Caco-2 (cell line): ENCODE results near the gene LCNL1. TPM values are rescaled to one million over a fixed set of nuclear protein-coding genes. Genes with fewer than 3 reads are reported as not detected.

Experiments
- BruUV-seq: library from RNA; stranded (reverse); fragments of 400-500 nt; replicated peaks from 2 replicates; lab custom pipeline; 2021; lab: Mats Ljungman, UMichigan
- CTCF ChIA-PET: fragments of 300-600 bp; sonication (Branson Sonifier 250); formaldehyde crosslinking; loops from one replicate; lab custom pipeline; 2022; ENCODE audit warnings: antibody characterized with exemption; lab: Charles Lee
- POLR2A ChIA-PET: fragments of 300-600 bp; sonication (Branson Sonifier 250); formaldehyde crosslinking; loops from one replicate; lab custom pipeline; 2022; ENCODE audit warnings: antibody characterized with exemption; lab: Charles Lee
- DNase-seq, 2 experiments: peaks; one replicate each; pipeline versions ENCODE4 v3.0.0 to v3.0.0-alpha.2; 2020 to 2022
- H3K27me3 ChIP-seq: replicated peaks from 2 replicates; pipeline ENCODE4 v1.6.0; 2011; ENCODE audit warnings: low read length; ENCODE audit not compliant: control insufficient read depth, insufficient read depth
- H3K36me3 ChIP-seq: 2 replicates; pipeline ENCODE4 v1.5.1; 2011; ENCODE audit warnings: low read length; ENCODE audit not compliant: control insufficient read depth, insufficient read depth
- H3K4me1 ChIP-seq: fragments of 250-450 bp; sonication (Bioruptor Pico); 2 replicates; pipeline ENCODE4 v1.5.1; 2020; ENCODE audit warnings: mild to moderate bottlenecking
- H3K4me3 ChIP-seq: 2 replicates; pipeline ENCODE4 v1.5.1; 2011; ENCODE audit warnings: low read depth, mild to moderate bottlenecking, control low read depth, low read length
- H3K9me3 ChIP-seq: fragments of 250-450 bp; sonication (Bioruptor Pico); 2 replicates; pipeline ENCODE4 v1.5.1; 2020; ENCODE audit warnings: mild to moderate bottlenecking, moderate library complexity
- H3K27ac Mint-ChIP-seq: one replicate; pipeline ENCODE4 v1.8.0; 2022; ENCODE audit warnings: mixed read lengths; ENCODE audit not compliant: unreplicated experiment
- H3K27me3 Mint-ChIP-seq: one replicate; pipeline ENCODE4 v1.8.0; 2022; ENCODE audit warnings: mixed read lengths; ENCODE audit not compliant: insufficient read depth, unreplicated experiment
- H3K36me3 Mint-ChIP-seq: one replicate; pipeline ENCODE4 v1.8.0; 2022; ENCODE audit warnings: mild to moderate bottlenecking, mixed read lengths; ENCODE audit not compliant: insufficient read depth, unreplicated experiment
- H3K4me1 Mint-ChIP-seq: one replicate; pipeline ENCODE4 v1.8.0; 2022; ENCODE audit warnings: low read depth, mixed read lengths; ENCODE audit not compliant: unreplicated experiment
- H3K4me3 Mint-ChIP-seq: one replicate; pipeline ENCODE4 v1.8.0; 2022; ENCODE audit warnings: mild to moderate bottlenecking, moderate library complexity, mixed read lengths; ENCODE audit not compliant: unreplicated experiment
- H3K9me3 Mint-ChIP-seq: one replicate; pipeline ENCODE4 v1.8.0; 2022; ENCODE audit warnings: mixed read lengths; ENCODE audit not compliant: unreplicated experiment
- CTCF ChIP-seq, 2 experiments: fragments of 200-600 bp in 1 of 2; IDR thresholded peaks; 1 replicate in 1 of 2; 2 replicates in 1 of 2; pipeline versions ENCODE4 v1.5.1 to v1.8.0; 2011 to 2022; ENCODE audit warnings: antibody characterized with exemption in 1 of 2, control low read depth in 1 of 2, inconsistent platforms in 1 of 2, low read depth in 1 of 2, low read length in 1 of 2, mild to moderate bottlenecking in 1 of 2, moderate library complexity in 1 of 2; ENCODE audit not compliant: insufficient read depth in 1 of 2, severe bottlenecking in 1 of 2, unreplicated experiment in 1 of 2
- intact Hi-C: fragments of 100-400 bp; cut with micrococcal nuclease; formaldehyde crosslinking; loops from one replicate; pipeline ENCODE4 v1.10.0; 2022; ENCODE audit not compliant: unreplicated experiment
- total RNA-seq: library from RNA; stranded (reverse); gene quantifications from 2 replicates; pipeline ENCODE4 v1.2.3, GENCODE V29; 2022

The LCNL1 gene
- total RNA-seq, 1 experiment from 2014 or later = not detected

- no peaks in the 10 kb centered on the region for H3K4me1 ChIP-seq
- no peak for DNase-seq
- Mint-ChIP-seq H3K4me3 (no peak overlapping the region), H3K27ac (no peak overlapping the region), H3K9me3 (no peaks in the 10 kb centered on the region), H3K4me1 (no peaks in the 10 kb centered on the region), H3K27me3 (no peaks in the 10 kb centered on the region), H3K36me3 (no peaks in the 10 kb centered on the region)
- H3K9me3 ChIP-seq = no peaks in the 10 kb centered on the region
- no peaks in the 10 kb centered on the region for H3K36me3 ChIP-seq
- BruUV-seq = no TSS peak
- intact Hi-C loops = no loop called here
- H3K4me3 ChIP-seq = no peak overlapping the region
- H3K27me3 ChIP-seq = no peaks in the 10 kb centered on the region
- ChIA-PET POLR2A (no interaction called here), CTCF (no interaction called here)
- no peak for TF ChIP-seq CTCF (IDR thresholded peaks at IDR 0.05; ENCODE audit: insufficient read depth in 1 of 2, low read depth in 1 of 2, low read length in 1 of 2, severe bottlenecking in 1 of 2, unreplicated experiment in 1 of 2)
Measured at GRCh38 chr9:137008312-137008711, 25.5 kb downstream of the LCNL1 start.

GRCh38 chr9:137009217-137009616, 26.4 kb downstream of the LCNL1 start:
- TF ChIP-seq CTCF (IDR thresholded peaks at IDR 0.05; ENCODE audit: insufficient read depth in 1 of 2, low read depth in 1 of 2, low read length in 1 of 2, severe bottlenecking in 1 of 2, unreplicated experiment in 1 of 2) = no peak
- Mint-ChIP-seq H3K4me1 (no peaks in the 10 kb centered on the region), H3K36me3 (no peaks in the 10 kb centered on the region), H3K27ac (no peak overlapping the region), H3K4me3 (no peak overlapping the region), H3K27me3 (no peaks in the 10 kb centered on the region), H3K9me3 (no peaks in the 10 kb centered on the region)
- H3K27me3 ChIP-seq = no peaks in the 10 kb centered on the region
- no peak overlapping the region for H3K4me3 ChIP-seq
- H3K36me3 ChIP-seq = no peaks in the 10 kb centered on the region
- ChIA-PET POLR2A (no interaction called here), CTCF (interaction anchor here (0.6 kb wide), 1 partner anchor 23 kb away, joined by 7 read pairs; the partner anchor contains the start of gene FUT7)
- DNase-seq = no peak
- no peaks in the 10 kb centered on the region for H3K4me1 ChIP-seq
- intact Hi-C loops = no loop called here
- BruUV-seq = no TSS peak
- H3K9me3 ChIP-seq = no peaks in the 10 kb centered on the region

GRCh38 chr9:137009938-137010732, 27.3 kb downstream of the LCNL1 start:
- ChIA-PET CTCF (interaction anchor here (0.6 kb wide), 2 partner anchors 22 to 638 kb away, joined by 3 to 7 read pairs; partner anchors contain the start of gene FUT7), POLR2A (interaction anchor here (0.5 kb wide), 1 partner anchor 42 kb away, joined by 5 read pairs; no protein-coding TSS in a partner anchor)
- intact Hi-C loops = no loop called here
- no peak overlapping the region for H3K4me3 ChIP-seq
- H3K27ac Mint-ChIP-seq = no peak overlapping the region
- no peaks in the 10 kb centered on the region for H3K27me3 ChIP-seq
- DNase-seq = no peak
- H3K27me3 Mint-ChIP-seq = no peaks in the 10 kb centered on the region
- TF ChIP-seq CTCF (IDR thresholded peaks at IDR 0.05; ENCODE audit: insufficient read depth in 1 of 2, low read depth in 1 of 2, low read length in 1 of 2, severe bottlenecking in 1 of 2, unreplicated experiment in 1 of 2) = no peak
- no peaks in the 10 kb centered on the region for H3K4me1 ChIP-seq
- H3K9me3 Mint-ChIP-seq = no peaks in the 10 kb centered on the region
- no peaks in the 10 kb centered on the region for H3K9me3 ChIP-seq
- no peaks in the 10 kb centered on the region for H3K4me1 Mint-ChIP-seq
- no peak overlapping the region for H3K4me3 Mint-ChIP-seq
- H3K36me3 Mint-ChIP-seq = no peaks in the 10 kb centered on the region
- BruUV-seq = no TSS peak
- no peaks in the 10 kb centered on the region for H3K36me3 ChIP-seq
